ENCODE data around the gene EIF2S3.

- no peak for TF ChIP-seq CTCF (IDR thresholded peaks at IDR 0.05)
- TF ChIP-seq POLR2AphosphoS5 (IDR thresholded peaks at IDR 0.05), result no peak
- no peak for TF ChIP-seq POLR2A (IDR thresholded peaks at IDR 0.05)
Observed at GRCh38 chrX:24100713-24101112, 46.0 kb downstream of the EIF2S3 start.

Data from stomach (tissue), 4 donors.